GM21515 (cell line): ENCODE data around the gene DUSP3.

Experiments
- ATAC-seq: cut with Tn5 transposase; IDR thresholded peaks from one replicate; pipeline ENCODE4 v1.9.1; 2021; ENCODE audit not compliant: unreplicated experiment

The DUSP3 gene

DNA sequence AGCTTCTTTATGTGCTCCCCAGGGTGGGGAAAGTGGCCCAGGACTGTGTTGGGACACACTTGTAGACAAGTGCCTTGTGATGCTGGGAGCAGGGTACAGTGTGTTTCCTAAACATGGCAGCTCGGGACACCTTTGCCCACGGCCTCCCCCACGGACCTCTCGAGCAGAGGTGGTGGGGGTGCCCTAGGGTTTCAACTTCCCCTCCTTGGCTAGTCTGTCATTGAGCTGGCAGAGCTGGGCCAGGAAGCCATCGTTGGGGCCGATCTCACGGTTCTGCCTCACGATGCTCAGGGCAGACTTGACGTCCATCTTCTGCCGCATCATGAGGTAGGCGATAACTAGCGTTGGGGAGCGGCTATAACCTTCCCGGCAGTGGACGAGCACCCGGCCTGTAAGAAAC is 9.4 kb downstream of the DUSP3 start:
- ATAC-seq = no peak

DNA sequence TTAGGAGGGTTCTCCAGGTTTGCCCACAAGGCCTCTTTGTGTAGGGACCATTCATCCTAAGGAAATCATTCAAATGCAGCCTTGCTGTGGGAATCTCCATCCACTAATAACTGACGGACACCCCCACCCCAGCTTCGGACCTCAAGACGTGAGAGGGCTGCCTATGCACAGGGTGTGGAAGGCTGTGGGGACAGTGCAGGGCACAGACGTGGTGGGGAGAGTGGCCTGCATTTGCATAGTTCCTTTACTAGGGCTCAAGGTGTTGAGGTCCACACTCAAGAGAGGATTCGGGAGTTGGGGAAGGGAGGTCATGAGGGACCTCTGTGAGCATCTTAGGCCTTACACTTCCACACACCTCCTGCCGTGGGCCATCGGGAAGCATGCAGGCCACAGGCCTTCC is 9.8 kb downstream of the DUSP3 start:
- ATAC-seq = no peak

DNA sequence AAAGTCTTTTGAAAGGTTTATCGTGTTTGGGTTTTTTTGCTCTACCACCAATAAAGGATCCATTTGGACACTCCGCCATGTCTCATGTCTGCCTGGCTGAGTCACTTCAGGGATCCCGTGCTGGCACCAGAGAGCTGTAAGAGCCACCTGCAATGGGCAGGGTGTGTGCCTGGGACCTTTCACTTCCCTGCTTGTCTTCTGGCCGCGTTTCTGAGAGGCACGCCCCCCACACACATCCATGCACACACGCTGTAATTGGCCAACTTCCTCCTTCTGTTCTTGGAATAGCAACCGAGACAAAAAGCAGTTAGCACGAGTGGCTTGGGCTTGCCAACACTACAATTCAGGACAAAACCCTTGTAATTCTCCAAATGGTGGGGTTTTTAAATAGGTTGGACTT is 10.4 kb downstream of the DUSP3 start:
- ATAC-seq = no peak

DNA sequence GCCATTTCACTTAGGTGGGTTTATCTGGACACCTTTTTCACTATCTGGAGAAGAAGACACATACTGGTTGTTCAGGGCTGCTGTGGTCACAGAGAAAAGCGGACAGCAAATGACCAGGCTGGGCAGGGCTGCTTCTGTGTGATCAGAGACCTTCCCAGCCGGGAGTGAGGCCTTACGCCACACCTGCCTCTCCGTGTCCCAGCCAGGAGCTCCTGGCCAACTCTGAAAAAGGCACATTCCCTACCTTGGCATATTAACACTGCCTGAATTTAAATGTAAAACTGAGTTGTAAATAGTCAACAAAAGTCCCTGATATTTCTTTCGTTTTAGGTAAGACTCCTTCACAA is 11.1 kb downstream of the DUSP3 start:
- no peak for ATAC-seq

DNA sequence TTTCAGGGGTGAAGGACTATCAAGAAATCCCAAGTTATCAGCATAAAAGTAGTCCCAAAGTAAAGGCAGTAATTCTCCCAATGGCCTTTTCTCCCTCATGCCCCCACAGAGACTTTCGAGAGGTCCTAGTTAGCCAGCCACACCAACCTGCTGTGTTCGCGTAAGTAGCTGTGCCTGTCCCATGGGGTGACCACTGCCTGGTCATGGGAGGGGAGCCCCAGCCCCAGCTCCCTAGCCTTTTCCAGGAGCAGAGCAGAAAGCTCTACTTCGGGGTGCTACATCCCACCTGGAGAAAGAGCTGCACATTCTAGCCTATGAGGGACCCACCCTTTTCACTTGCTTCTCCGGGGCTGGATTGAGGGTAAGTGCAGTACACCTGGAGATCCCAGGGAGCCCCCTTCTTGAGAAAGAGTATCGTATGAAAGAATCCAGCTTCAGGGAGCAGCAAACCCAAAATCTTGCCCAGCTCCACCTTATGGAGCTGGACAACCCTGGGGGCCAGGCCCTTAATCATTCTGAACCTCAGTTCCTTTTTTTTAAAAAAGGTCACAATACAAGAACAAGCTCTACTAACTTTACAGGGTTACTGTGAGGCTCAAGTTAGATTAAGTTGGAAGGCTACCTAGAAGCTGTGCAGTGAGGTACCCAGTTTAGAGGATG is 11.6 kb downstream of the DUSP3 start:
- ATAC-seq = no peak

DNA sequence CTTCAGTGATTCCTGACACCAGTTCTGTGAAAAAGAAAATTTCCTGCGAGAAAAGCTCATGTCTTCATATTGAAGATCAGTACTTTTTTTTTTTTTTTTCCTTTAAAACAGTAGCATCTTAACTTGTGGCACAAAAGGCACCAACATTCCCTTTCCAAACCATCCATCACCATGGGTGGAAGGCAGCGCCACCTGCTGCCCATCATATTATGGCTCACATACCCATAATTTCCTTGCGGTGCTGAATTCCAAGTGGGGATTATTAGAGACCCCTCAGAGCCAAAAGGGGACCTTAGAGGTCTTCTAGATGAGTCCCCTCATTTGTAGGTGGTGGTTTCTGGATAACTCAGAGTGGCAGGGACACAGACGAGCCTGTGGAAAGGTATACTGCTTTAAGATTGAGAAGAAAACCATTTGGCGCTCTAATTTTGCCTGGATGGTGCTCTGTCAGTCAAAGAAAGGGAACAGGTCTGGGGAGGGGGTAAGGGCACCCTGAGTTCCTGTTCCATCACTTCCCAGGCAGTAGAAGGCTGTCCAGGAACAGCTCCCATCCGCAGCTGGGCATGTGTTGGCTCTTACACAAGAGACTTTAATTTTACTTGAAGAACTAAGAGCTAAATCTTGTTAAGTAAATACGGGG is 12.2 kb downstream of the DUSP3 start:
- ATAC-seq = no peak

DNA sequence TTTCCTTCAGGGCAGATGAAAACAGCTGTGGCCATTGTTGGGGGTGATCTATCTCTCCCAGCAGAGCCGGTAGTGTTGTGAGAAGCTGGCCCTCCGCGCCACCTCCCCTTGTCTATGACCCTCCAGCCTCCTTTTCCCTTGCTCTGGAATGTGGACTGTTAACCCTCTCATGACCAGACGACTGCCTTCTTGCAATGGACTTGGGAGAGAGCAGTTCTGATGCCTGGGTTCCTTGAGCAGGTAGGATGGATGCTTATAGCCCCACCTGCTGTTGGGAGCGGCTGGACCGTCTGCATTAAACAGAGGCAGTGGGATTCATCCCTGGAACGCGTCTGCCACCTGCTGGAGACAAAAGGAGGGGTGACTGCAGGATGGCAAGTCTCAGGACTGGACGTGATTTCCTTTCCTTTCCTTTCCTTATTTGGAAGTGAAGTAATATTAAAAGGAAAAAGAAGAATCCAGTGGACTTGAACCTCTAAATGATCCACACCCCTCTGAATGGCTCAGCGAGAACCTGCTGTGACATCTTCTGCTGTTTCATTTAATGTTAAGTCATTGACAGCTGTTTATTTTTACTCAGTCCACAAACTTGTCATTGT is 18.4 kb downstream of the DUSP3 start:
- peak; percentile 61 for ATAC-seq

DNA sequence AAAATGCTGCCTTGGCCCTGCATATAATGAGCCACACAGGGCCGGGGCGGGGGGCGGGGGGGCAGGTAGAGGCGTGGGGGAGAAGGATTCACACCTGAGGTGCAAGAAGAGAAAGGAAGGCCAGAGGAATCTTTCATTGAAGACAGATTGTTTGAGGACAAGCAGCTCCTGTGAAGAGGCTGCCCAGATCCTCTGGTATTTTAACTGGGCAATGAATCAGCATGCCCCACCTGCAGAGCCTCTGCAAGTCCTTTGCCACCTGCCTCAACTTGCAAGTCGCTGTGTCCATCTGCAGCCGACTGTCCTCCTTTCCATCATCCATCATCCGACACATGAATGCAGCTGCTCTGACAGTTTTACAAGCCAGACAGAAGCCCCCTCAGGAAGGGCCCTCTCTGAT is 18.9 kb downstream of the DUSP3 start:
- ATAC-seq = no peak

DNA sequence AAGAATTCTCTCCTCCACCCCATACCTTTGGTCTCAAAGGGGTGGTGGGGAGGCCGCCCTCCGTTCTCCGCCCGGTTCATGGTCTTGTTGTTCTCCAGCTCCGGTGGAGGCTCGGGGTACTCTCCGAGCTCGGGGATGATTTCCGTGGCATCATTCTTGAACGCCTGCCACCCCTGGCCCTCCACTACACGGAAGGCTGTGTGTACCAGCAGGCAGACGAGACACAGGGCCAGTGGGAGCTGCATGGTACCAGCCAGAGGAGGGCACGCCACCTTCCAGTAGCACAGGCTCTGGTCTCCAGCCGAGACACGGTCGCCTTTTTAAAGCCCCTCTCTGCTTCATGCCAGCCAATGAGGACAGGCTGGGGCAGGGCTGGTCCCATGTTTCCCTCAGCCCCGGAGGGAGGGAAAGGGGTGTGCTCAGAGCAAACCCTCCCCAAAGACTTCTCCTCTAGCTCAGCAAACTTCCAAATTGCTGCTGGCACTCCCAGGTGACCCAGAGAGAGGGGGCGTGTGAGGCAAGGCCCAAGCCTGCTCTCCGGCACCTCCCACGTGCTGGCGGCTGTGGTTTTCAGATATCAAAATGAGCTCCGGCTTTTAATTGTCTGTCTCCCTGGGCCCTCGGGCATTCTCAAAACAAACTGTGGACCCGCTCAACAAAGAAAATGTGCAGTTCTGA is 20.1 kb downstream of the DUSP3 start, which contains the start of gene SOST:
TSS of gene SOST (minus strand) at position 295 of the 678 bp plus-strand sequence. CDS start at position 245, 50 bp downstream.
- no peak for ATAC-seq

DNA sequence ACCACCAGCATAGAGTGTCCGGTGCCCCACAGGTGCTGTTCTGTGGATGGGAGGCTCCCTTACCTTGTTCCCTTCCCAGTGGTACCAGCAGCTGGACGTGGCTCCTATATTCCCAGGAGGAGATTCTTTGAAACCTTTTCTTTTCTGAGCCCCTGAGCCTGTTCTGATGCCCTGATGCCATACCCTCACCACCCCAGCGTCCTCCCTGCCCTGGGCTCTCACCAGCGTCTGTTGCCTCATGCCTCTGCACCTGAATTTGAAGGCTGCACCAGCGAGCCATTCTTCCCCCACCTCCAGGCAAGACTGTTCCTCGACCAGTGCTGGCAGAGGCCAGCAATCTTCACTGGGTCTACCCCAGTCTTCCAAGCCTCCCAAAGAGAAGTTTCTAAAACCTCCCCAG is 20.7 kb downstream of the DUSP3 start:
- ATAC-seq = no peak

DNA sequence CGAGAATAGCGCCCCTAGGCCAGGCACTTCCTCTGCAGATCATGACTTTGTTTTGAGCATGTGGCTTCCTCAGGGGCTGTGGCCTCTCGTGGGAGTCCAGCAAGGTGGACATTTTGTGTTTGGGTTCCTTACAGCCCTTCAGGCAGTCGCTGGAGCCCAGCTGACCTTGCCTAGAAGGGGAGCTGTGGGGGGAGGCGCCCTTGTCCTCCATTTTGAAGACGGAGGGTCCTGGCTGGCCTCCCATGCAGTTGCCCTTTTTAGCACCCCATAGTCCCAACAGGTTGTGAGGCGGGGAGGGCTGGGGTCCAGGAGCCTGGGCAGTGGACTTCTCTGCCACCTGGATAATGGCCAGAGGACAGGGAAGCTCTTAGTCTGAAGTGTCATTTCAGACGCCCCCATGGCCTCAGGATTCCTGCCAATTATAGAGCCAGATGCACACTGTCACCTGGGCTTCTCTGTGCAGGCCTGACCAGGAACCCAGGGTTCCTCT is 21.6 kb downstream of the DUSP3 start:
- no peak for ATAC-seq

DNA sequence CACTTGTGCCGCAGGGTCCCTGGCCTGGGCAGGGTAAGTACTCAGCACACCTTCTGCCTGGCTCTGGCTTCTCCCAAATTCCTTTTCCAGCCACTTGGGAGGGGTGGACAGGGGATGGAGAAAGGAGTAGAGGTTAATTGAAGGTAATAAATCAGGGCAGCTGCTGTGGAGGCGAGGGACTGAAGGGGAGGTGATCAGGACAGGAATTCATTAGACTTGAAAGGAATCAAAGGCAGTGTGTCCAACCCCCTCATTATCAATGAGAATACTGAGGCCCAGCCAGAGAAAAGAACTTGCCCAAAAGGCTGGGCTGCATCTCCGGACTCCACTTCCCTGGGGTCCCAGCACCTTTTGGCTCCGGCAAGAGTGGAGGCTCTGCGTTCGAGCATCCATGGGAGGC is 22.6 kb downstream of the DUSP3 start:
- ATAC-seq = no peak

DNA sequence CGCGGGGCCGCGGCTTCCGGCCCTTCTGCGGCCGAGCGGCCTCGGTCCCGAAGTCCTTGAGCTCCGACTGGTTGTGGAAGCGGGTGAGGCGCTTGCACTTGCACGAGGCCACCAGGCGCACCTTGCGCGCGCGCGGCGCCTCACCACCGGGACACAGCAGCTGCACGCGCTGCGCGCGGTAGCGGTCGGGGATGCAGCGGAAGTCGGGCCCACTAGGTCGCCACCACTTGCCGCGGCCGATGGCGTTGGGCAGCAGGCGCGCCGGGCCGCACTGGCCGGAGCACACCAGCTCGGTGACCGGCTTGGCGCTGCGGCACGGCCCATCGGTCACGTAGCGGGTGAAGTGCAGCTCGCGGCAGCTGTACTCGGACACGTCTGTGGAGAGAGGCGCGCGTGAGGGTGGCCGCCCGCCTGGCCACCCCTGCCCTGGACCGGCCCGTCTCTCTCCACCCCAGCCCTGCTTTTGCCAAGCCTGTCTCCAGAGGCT is 23.3 kb downstream of the DUSP3 start:
- ATAC-seq = no peak

DNA sequence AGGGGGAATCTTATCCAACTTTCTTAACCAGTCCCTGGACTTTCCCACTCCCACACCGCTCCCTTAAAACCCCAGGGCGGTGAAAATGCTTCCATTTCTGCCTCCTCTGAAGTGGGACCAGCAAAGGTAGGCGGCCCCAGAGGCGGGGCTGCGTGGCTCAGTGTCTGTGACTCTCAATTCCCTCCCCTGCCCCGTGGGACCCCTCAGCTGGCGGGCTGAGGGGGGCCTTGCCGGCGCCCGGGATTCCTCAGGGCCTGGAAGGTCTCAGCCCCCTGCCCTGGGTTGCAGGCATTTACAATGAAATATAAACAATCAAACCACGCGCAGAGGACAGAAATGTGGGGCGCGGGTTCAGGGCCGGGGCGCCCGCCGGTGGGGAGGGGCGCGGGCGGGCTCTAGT is 23.8 kb downstream of the DUSP3 start:
- no peak for ATAC-seq

DNA sequence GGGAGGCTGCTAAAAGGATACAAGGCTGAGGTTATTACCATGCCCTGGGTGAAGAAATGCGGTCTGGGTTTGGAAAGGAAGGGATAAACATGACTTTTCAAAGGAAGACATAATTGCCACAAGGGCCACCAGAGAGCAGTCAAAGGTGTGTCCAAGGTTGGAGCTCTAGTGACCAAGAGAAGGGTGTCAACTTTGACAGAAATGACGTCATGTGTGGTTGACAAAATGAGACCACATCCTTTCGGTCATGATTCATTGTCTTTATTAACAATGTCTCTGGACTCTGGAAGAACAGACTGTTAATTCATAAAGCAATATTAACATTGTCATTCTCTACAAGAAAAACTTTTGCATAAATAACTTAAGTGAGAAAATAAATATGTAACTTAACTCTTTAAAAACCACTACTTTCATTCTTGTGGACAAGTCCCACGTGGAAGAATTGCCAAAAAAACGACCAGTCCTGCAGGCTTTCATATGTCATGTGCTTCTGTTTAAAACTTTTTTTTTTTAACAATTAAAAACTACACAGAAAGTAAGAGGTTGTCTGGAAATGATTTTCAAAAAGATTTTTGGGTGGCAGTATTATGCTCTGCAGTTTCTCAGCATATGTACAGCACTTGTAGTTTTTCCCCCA is 25.2 kb downstream of the DUSP3 start:
- no peak for ATAC-seq

DNA sequence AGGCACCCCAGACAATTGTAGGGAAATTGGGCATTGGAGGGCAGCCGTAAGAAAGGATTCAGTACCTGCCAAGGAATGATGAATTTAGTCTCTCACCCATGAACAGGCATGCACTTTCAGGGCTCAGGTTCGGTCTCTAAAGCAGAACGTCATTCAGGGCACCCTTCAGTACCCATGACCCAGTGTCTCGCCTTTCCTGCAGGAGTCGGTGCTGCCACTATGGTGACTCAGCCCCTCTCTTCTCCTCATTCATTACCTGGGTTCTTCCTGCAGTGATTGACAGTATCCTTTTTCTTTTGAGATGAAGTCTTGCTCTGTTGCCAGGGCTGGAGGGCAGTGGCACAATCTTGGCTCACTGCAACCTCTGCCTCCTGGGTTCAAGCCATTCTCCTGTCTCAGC is 28.6 kb downstream of the DUSP3 start:
- no peak for ATAC-seq

DNA sequence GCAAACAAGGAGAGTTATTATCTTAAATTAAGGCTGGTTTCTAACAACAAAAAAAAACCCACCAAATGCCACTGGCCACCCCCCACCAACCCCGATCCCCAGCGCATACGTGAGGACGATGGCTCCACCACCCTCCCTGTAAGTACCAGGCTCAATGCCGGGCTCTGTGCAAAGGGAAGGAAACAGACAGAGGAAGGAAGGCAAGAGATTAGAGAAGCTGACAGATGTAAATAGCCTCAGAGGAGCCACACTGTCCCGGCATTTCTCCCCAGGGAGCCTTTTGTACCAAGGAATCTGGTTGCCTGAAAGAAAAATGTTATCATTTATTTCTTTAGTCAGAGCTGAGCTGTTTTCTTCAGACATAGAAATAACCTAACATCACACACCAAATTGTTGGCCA is 33.2 kb downstream of the DUSP3 start:
- no peak for ATAC-seq

DNA sequence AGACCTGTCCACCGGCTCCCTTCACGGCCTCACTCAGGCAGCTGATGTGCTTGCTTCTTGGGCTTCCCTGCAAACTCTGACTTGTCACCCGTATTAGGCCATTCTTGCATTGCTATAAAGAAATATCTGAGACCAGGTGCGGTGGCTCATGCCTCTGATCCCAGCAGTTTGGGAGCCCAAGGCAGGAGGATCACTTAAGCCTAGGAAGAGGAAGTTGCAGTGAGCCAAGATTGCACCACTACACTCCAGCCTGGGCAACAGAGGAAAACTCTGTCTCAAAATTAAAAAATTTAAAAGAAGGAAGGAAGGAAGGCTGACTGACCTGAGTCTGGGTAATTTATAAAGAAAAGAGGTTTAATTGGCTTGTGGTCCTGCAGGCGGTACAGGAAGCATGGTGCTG is 37.1 kb downstream of the DUSP3 start:
- no peak for ATAC-seq

DNA sequence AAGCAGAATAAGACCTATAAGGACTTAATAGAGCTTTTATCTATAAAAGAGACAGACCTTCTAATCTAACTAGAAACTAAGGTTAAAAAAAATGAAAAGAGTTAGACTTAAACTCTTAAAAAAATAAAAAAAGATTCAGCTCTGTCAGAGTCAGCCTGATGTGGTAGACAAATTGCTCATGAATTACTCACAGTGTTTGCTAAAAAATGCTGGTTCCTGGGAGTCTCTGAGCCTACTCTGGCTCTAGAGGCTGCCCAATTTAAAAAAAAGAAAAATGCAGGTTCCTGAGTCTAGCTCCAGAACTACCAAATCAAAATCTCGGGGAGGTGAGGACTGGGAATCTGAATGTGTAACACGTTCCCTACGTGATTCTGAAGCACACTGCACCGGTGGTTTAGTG is 38.2 kb downstream of the DUSP3 start:
- ATAC-seq = no peak

DNA sequence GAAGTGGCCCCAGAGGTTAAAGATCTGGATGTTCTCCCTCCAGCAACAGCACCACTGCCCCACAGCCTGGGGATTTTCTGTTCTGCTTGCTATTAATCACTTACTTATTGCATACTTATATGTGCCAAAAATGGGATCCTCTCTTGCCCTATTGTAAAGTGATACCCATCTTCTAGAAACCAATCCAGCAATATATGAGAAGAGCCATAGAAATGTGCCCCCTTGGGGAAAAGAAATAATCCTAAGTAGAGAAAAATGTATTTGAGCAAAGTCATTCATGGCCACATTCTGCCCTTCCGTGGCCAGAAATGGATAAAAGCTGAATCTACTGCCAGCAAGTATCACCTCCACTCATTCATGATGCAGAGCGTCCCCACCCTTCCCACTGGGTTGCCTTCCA is 41.1 kb downstream of the DUSP3 start:
- ATAC-seq = no peak

DNA sequence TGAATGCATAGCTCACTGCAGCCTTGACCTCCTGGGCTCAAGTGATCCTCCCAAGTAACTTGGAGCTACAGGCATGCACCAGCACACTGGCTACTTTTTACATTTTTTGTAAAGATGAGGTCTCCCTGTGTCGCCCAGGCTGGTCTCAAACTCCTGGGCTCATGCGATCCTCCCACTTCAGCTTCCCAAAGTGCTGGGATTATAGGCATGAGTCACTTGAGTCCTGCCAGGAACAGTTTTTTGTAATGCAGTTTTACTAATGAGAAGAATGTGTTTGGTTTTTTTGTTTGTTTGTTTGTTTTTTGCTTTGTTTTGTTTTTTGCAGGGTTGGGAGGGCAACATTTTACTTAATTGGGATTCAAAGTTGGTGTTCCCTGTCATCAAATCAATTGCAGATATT is 42.4 kb downstream of the DUSP3 start:
- ATAC-seq = no peak
